Subcutaneous abdominal adipose tissue (tissue), 5 donors: ENCODE data around the gene MAP2K5.
A peak's percentile ranks its signal among the peaks of the same experiment; 100 is the strongest.

Experiments
- H3K27ac ChIP-seq: one replicate; pipeline ENCODE4 v1.7.0; 2013; ENCODE audit warnings: low read depth, mild to moderate bottlenecking, inconsistent platforms, low read length, moderate library complexity
- H3K27me3 ChIP-seq, 5 donors: one replicate each; pipeline ENCODE4 v1.7.0; 2013; ENCODE audit warnings: low read length in 5 of 5, inconsistent platforms in 1 of 5; ENCODE audit not compliant: control insufficient read depth in 5 of 5, insufficient read depth in 4 of 5
- H3K36me3 ChIP-seq, 5 donors: one replicate each; pipeline ENCODE4 v1.7.0; 2013; ENCODE audit warnings: low read length in 5 of 5; ENCODE audit not compliant: control insufficient read depth in 5 of 5, insufficient read depth in 5 of 5
- H3K4me1 ChIP-seq, 5 donors: one replicate each; pipeline ENCODE4 v1.7.0; 2013; ENCODE audit warnings: low read length in 5 of 5, mild to moderate bottlenecking in 3 of 5, moderate library complexity in 1 of 5; ENCODE audit not compliant: control insufficient read depth in 5 of 5, insufficient read depth in 5 of 5
- H3K4me3 ChIP-seq, 5 donors: one replicate each; pipeline ENCODE4 v1.7.0; 2013; ENCODE audit warnings: low read length in 5 of 5, low read depth in 1 of 5
- H3K9ac ChIP-seq, 5 donors: one replicate each; pipeline ENCODE4 v1.7.0; 2013; ENCODE audit warnings: low read length in 5 of 5, mild to moderate bottlenecking in 4 of 5, moderate library complexity in 3 of 5
- H3K9me3 ChIP-seq, 5 donors: one replicate each; pipeline ENCODE4 v1.7.0; 2013; ENCODE audit warnings: low read length in 5 of 5; ENCODE audit not compliant: control insufficient read depth in 5 of 5
- donor health status: healthy.
- donor health status: healthy.
- donor health status: healthy.
- donor health status: healthy.
- donor health status: healthy.

MAP2K5 gene

DNA sequence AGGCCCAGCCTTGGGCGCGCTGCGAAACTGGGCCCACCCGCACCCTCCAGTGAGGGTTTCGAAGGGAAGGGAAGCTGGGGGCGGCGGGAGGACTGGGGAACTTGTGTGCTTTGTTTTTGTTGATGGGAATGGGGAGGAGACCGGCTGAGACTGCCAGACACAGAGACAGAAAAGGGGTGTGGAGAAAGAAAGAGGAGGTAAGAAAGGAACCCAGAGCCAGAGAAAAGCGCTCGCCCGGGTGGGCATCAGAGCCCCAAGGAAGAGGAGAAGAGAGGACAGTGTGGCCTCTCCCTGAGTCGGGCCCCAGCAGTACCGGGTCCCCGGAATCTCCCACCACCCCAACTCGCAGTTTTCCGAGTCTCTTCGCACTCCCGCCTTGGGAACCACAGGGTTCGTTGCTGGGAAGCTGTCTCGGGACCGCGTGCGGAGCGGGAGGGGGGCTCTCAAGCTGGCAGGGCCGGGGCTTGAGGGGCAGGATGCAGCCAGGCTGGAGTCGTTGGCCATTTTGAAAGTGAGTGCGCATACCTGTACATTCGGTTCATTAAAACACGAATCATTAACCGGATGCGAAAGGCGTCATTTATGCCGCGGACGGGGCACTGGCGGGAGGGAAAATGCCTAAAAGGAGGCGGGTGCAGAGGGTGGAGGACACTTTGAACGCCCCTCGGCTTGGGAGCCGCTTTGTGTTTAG is 285.9 kb downstream of the MAP2K5 start:
- H3K9me3 ChIP-seq, result peaks cover 0 to 3% (median 0%) of the 10 kb centered on the region in 5 donors
- H3K4me3 ChIP-seq, result peak overlapping the region in 2 of 5 donors; percentile 10 to 22
- no peak overlapping the region for H3K27ac ChIP-seq
- H3K36me3 ChIP-seq, result no peaks in the 10 kb centered on the region
- no peak overlapping the region for H3K9ac ChIP-seq
- peaks cover 0 to 59% (median 49%) of the 10 kb centered on the region in 5 donors for H3K4me1 ChIP-seq
- peaks cover 68 to 88% (median 83%) of the 10 kb centered on the region in 5 donors for H3K27me3 ChIP-seq

DNA sequence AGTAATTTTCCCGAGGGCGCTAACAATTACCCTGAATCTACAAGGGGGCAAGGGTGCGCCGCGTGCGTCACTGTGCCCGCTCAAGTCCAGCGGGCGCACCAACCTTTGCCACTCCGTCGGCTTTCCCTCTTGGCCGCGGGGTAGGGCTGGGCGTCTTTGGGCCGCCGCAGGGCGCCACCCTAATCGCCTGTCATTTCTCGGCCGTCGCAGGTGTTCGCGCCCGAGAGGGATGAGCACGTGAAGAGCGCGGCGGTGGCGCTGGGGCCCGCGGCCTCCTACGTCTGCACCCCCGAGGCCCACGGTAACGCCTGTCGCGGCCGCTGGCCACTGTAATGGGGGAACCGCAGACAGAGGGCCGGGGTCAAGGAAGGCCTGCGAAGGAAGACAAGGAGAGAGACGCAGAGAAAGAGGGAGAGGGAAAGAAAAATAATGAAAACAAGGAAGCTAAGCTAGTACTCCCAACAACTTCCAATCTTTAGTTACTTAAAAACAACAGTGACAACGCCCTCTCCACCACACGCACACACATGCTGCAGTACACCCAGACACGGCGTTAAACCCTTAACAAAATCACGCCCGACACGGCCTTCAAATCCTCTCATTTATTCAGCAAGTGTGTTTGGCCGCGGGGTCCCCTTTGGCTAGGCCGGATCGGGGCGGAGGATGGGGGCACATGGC is 286.6 kb downstream of the MAP2K5 start:
- Histone ChIP-seq H3K9ac (no peak overlapping the region), H3K27ac (no peak overlapping the region), H3K4me1 (peaks cover under 1 to 61% (median 51%) of the 10 kb centered on the region in 5 donors), H3K4me3 (peak overlapping the region in 1 of 5 donors; percentile 26), H3K36me3 (no peaks in the 10 kb centered on the region), H3K9me3 (peaks cover 0 to 3% (median 0%) of the 10 kb centered on the region in 5 donors), H3K27me3 (peaks cover 69 to 89% (median 83%) of the 10 kb centered on the region in 5 donors)

DNA sequence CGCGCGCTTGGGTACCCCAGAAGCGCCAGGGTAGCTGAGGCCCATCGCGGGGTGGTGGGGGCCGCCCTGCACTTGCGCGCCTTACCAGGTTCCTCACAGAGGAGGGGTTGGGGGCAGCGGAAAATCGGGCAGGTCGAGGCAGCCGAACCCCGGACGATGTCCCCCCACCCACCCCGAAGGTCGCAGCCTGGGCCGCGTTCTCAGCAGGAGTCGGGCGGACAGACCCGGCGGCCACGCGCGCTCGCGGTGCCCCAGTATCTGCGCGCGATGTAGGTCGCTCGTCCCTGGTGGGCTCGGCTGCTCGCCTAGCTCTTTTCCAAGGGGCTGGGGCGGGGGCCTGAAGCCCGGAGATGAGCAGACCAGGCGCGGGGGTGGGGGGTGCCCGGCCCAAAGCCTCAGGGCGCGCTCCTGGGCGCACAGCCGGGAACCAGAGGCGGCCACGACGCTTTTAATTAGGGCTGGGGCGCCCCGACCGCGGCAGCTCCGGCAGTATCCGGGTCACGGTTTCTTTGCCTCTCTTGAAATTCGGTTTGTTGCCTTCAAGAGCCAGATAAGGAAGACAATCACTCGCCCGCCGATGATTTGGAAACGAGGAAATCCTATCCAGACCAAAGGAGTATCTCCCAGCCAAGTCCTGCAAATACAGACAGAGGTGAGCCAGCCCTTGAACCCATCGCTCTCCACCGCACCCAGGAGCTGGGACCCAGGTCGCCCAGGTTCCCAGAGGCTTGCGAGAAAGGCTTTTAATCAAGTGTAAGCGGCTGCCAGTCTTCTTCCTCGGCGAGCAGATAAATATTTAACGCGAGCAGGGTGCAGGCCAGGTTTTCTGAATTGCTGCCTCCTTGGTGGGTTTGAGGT is 287.4 kb downstream of the MAP2K5 start:
- H3K4me3 ChIP-seq, result no peak overlapping the region
- no peaks in the 10 kb centered on the region for H3K36me3 ChIP-seq
- peaks cover 66 to 88% (median 79%) of the 10 kb centered on the region in 5 donors for H3K27me3 ChIP-seq
- no peak overlapping the region for H3K27ac ChIP-seq
- H3K9ac ChIP-seq, result no peak overlapping the region
- H3K4me1 ChIP-seq, result peaks cover 1 to 68% (median 57%) of the 10 kb centered on the region in 5 donors
- peaks cover 0 to 3% (median 0%) of the 10 kb centered on the region in 5 donors for H3K9me3 ChIP-seq

DNA sequence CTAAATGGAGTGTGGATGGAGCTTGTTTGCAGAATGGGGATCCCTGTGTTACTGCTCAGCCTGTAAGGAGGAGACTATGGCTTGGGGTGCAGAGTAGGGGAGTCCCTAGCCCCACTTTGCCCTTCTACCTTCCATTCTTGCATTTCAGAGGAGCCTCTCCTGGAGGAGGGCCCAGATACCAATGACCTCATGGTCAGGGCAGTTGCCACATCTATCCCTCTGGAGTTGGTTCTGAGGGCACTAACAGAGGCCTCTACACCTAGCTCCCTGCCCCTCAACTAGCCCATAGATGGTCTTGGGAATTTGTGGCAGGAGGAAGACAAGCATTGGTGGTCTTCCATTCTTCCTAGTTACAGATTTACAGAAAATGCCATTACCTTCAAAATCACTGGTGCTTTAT is 288.9 kb downstream of the MAP2K5 start:
- H3K9ac ChIP-seq, result no peak overlapping the region
- H3K9me3 ChIP-seq, result peaks cover 0 to under 1% (median 0%) of the 10 kb centered on the region in 5 donors
- no peak overlapping the region for H3K4me3 ChIP-seq
- H3K27ac ChIP-seq, result no peak overlapping the region
- peaks cover 1 to 69% (median 58%) of the 10 kb centered on the region in 5 donors for H3K4me1 ChIP-seq
- no peaks in the 10 kb centered on the region for H3K36me3 ChIP-seq
- H3K27me3 ChIP-seq, result peaks cover 68 to 86% (median 77%) of the 10 kb centered on the region in 5 donors

DNA sequence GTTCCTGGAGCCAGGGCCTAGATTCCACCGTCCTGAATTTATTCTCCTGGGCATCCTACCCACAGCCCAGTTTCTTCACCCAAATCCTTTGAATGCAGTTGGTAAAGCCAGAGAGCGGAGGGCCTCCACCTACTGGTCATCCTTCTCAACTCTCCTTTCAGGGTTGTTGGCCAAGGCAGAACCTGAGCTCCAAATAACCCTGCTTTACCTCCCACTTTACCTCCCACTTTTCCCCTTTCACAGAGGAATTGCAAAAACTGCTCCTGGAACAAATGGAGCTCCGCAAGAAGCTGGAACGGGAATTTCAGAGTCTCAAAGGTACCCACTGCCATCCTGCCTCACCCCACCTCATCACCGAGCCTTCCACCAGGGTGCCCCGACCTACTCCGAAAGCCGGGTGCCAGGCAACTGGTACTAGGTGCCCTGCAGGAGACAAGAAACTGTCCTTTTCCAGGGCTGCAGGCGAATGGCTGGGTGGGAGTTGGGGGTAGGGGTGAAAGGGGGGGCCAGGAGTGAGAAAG is 289.6 kb downstream of the MAP2K5 start:
- Histone ChIP-seq H3K9me3 (no peaks in the 10 kb centered on the region), H3K36me3 (no peaks in the 10 kb centered on the region), H3K4me1 (peaks cover 1 to 63% (median 55%) of the 10 kb centered on the region in 5 donors), H3K9ac (no peak overlapping the region), H3K27me3 (peaks cover 65 to 82% (median 75%) of the 10 kb centered on the region in 5 donors), H3K4me3 (no peak overlapping the region), H3K27ac (no peak overlapping the region)

DNA sequence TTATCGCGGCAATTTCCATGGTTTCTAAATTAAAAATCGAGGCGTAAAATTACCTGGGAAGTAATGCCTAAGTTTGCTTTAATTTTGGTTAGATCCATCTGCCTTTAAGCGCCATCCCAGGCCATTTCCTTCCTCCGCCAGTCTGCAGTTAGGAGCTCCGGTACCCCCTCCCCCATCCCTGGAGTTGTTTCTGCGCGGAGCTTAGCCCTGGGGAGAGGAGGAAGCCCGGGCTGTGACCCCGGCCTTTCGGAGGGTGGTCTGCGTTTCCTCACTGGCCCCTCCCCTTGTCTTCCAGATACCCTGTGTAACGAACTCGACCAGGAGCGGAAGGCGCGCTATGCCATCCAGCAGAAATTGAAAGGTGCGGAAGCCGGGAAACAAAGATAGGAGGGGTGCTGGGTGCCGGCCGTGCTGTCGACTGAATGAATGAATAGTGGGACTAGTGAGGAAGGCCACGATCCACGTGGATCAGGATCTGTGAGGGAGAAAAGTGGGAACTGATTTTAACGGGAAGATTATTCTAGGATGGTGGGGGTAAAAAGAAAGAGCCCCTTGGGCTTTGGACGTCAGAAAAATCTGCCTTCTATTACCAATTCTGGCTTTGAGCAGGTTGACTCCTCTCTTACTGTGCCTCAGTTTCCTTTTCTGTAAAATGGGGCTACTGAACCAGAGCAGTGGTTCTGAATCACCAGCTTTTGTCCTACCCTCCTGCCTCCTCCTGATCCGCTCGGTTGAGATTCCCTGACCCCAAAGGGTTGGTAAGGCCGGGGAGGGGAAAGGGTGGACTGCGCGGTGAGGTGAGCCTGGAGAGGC is 290.6 kb downstream of the MAP2K5 start:
- Histone ChIP-seq H3K36me3 (no peaks in the 10 kb centered on the region), H3K27me3 (peaks cover 59 to 76% (median 68%) of the 10 kb centered on the region in 5 donors), H3K9me3 (no peaks in the 10 kb centered on the region), H3K4me3 (peak overlapping the region; percentile 27 to 68 (median 63)), H3K9ac (no peak overlapping the region), H3K4me1 (peaks cover 1 to 55% (median 51%) of the 10 kb centered on the region in 5 donors), H3K27ac (no peak overlapping the region)

DNA sequence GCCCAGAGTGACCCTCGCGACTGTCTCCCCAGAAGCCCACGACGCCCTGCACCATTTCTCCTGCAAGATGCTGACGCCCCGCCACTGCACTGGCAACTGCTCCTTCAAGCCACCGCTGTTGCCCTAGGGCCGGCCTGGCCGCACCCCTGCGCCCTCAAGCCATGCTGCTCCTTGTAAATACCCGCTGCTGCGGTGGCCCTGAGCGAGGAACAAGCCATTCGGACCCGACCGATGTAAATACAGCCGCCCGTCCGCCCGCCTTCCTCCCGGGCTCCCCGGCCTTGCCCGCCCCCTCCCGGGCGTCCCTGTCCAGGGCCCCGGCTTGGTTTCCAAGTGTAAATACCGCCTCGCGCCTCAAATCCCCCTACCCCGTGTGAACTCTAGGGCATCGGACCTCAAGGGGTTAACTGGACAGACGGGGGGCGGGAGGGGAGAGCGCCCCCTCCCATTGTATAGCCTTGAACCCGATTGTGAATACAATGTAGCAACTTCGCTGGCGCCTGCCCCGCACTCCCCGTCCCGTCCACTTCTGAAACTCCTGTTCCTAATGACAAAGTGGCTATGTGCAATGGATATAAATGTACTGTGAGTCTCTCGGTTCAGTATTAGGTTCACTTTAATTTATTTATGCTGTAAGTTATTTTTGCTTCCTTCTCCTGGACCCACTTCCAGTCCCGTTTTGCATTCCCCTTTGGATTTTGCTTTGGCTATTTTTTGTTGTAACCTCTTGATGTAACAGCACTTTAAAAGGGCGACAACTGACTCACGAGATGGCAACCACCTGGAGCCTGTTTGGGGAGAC is 291.4 kb downstream of the MAP2K5 start:
- H3K9ac ChIP-seq, result peak overlapping the region in 2 of 5 donors; percentile 28 to 51
- no peak overlapping the region for H3K27ac ChIP-seq
- H3K9me3 ChIP-seq, result no peaks in the 10 kb centered on the region
- H3K27me3 ChIP-seq, result peaks cover 51 to 68% (median 60%) of the 10 kb centered on the region in 5 donors
- H3K36me3 ChIP-seq, result no peaks in the 10 kb centered on the region
- peaks cover 1 to 54% (median 48%) of the 10 kb centered on the region in 5 donors for H3K4me1 ChIP-seq
- H3K4me3 ChIP-seq, result peak overlapping the region; percentile 27 to 68 (median 63)

DNA sequence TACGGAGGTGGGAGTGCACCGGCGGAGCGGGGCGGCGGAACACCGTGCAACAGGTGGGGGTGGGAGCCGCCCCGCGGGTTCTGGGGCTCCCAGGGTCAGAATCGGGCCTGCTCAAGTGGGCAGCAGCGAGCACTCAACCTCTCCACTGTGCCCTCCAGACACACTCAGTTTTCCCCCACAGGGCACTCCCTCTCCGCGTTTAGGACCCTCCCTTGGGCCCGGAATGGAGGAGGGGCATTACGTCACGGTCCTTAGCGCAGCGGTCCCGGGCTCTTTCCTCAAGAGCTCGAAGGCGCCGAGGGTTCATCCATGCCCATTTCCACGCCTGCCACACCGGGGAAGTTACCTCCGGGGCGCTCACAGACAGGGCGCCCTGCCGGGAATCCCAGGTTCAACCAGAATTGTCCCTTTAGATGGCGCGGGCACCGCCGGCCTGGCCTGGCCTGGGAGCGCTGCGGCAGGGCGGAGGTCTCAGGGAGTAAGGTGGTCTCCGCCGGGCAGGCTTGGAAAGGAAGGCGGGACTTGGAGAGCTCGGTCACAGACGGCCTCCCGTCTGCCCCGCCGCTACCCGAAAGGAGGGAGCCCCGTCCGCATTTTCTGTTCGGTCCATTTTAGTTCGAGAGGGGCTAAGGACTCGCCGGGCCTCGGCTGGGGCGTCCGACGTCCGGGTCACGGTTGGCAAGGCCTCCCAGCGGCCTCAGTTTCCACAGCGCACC is 292.2 kb downstream of the MAP2K5 start:
- Histone ChIP-seq H3K9ac (peak overlapping the region in 3 of 5 donors; percentile 7 to 71 (median 11)), H3K27me3 (peaks cover 47 to 59% (median 54%) of the 10 kb centered on the region in 5 donors), H3K9me3 (no peaks in the 10 kb centered on the region), H3K4me3 (peak overlapping the region; percentile 63 to 71 (median 64)), H3K36me3 (no peaks in the 10 kb centered on the region), H3K27ac (no peak overlapping the region), H3K4me1 (peaks cover 4 to 56% (median 51%) of the 10 kb centered on the region in 5 donors)
